ENCODE data around the gene ABCD1.
"Not testable (repeated sequence)": the region's sequence is repeated elsewhere in the genome, so short reads cannot be mapped to it uniquely, and the experiment has no call there.

ABCD1 gene

GRCh38 chrX:153693216-153694086 lies 31.2 kb upstream of the ABCD1 start:
- H3K4me3 ChIP-seq = no peak overlapping the region
- no peak overlapping the region for H3K27ac ChIP-seq

- H3K27ac ChIP-seq, H3K4me3 ChIP-seq: not testable (repeated sequence)
Measured at GRCh38 chrX:153694256-153694655, 30.4 kb upstream of the ABCD1 start.

- Histone ChIP-seq H3K4me3 (no peak overlapping the region), H3K27ac (no peak overlapping the region)
Measured at GRCh38 chrX:153694687-153695270, 29.9 kb upstream of the ABCD1 start.

GRCh38 chrX:153696100-153696499 lies 28.6 kb upstream of the ABCD1 start:
- H3K4me3 ChIP-seq = no peak overlapping the region
- no peak overlapping the region for H3K27ac ChIP-seq

GRCh38 chrX:153696538-153696937 lies 28.1 kb upstream of the ABCD1 start:
- H3K4me3 ChIP-seq, H3K27ac ChIP-seq: not testable (repeated sequence)

DNA sequence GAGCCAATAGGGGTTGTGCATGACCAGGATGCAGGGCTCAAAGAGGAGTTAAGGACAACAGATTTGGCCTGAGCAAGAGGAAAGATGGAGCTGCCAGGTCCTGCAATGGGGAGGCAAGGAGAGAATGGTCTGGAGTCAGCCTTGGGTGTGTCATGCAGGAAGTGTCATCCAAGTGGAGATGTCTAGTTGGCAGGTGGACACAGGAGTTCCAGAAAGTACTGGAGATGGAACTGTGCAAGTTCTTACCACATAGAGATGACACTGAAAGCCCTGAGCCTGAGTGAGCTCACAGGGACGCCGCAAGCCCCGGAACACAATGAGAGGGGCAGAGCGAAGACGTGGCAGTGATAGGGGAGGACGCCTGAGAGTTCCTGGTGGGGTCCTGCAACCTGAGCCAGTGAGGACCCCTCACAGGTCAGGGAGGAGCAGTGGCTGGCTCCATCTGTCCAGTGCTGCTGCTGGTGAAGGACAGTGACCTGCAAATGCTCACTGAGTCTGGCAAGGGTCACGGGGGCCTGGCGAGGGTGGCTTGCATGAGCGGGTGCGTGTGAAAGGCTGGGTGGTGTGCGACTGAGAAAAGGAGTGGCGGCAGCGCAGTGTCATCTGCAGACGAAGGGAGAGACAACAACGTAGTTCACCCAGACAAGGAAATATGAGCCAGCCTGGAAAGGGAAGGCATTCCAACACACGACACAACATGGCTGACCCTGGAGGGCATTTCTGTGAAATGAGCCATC lies 27.5 kb upstream of the ABCD1 start:
- H3K4me3 ChIP-seq, H3K27ac ChIP-seq: not testable (repeated sequence)

DNA sequence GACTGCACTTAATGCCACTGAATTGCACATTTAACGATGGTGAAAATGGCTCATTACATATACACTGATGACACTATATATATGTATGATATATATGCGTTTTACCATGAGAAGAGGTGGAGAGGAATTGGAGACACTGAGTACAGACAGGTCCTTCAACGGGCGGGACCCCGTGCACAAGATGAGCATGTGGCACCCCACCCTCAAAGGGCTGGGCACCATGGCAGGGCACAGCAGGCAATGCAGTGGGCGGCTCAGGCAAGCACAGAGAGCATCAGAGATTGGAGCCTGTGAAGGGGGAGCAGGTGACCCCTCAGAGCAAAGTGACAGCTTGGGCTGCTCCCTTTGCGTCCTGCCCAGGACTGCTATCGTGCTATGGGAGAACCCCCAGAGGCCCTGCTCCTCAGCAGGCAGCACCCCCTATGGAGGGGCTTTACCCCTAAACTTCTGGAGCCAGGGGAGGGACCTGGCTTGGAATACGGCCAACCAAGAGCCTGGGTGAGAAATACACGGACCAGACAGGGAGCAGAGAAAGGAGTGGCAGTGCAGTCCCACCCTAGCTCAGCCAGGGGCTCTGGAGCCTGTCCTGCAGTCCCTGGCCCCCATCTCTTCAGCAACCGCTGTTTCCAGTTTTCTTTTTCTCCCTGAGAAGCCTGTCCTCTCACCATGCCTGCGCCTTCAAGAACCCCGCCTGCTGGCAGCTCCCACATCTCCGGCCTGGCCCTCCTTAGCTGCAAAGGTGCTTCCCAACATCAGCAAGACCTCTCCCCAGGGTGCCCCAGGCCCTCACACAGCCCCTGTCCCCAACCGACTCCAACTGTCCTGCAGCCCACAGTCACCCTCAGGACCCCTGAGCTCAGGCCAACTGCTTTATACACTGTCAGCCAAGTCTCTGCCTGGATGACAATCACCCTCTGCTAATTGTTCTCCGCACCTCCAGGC lies 26.5 kb upstream of the ABCD1 start:
- Histone ChIP-seq H3K27ac (no peak overlapping the region), H3K4me3 (no peak overlapping the region)

DNA sequence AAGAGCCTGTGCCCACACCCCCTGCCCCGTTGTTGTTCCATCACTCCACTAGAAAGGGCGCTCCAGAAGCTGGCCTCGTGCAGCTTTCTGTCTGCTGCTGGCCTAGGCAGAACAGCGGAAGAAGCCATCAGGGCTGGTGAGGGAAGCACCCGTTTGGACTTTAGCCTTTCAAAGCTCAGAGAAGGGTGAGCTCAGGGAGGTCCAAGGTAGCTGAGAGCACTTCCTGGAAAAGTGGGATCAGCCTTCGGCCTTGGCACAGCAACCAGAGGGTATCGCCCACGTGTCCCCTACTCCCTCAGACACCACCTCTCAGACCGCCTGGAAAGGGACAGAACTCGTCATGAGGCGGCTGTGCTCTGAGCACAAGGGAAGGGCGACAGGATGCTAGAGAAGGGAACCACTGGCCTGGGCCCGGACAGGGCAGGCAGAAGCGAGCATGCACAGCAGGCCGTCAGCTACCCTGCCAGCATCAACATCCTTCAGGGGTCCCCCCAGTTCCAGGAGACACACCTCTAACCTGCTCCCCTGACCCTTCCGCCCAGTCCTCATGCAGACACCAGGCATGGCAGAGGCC lies 25.4 kb upstream of the ABCD1 start:
- H3K27ac ChIP-seq = peak overlapping the region in 2 of 21 experiments; percentile 57 to 62

GRCh38 chrX:153699784-153700371 lies 24.8 kb upstream of the ABCD1 start:
- not testable (repeated sequence) for H3K4me3 ChIP-seq
- H3K27ac ChIP-seq = peak overlapping the region in 4 of 21 experiments; percentile 26 to 62 (median 46)

More for the DNA sequence above, 25.4 kb upstream of the ABCD1 start:
- not testable (repeated sequence) for H3K4me3 ChIP-seq

- Histone ChIP-seq H3K4me3 (no peak overlapping the region), H3K27ac (peak overlapping the region in 5 of 21 experiments; percentile 26 to 62 (median 35))
Measured at GRCh38 chrX:153700376-153700945, 24.2 kb upstream of the ABCD1 start.

- Histone ChIP-seq H3K27ac (peak overlapping the region in 1 of 21 experiments; percentile 31), H3K4me3 (no peak overlapping the region)
Measured at GRCh38 chrX:153700967-153701366, 23.7 kb upstream of the ABCD1 start.

DNA sequence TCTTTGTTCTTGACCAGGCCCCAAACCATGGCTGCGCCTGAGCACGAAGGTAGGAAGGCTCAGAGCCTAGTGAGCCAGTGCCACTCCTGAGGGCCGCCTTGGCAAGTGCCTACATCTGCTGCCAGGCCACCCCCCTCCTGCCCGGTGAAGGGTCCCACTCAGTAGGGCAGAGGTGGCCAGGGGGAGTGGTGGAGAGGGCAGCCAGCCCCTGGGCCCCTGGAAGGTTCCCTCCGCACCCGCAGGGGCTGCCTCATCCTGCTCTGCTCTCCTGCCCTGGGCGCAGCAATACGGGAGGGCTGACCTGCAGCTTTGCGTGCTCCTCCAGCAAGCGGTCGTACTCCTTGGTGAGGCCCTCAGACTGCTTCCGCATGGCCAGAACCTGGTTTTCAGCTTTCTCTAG lies 22.9 kb upstream of the ABCD1 start:
- Histone ChIP-seq H3K4me3 (no peak overlapping the region), H3K27ac (no peak overlapping the region)

DNA sequence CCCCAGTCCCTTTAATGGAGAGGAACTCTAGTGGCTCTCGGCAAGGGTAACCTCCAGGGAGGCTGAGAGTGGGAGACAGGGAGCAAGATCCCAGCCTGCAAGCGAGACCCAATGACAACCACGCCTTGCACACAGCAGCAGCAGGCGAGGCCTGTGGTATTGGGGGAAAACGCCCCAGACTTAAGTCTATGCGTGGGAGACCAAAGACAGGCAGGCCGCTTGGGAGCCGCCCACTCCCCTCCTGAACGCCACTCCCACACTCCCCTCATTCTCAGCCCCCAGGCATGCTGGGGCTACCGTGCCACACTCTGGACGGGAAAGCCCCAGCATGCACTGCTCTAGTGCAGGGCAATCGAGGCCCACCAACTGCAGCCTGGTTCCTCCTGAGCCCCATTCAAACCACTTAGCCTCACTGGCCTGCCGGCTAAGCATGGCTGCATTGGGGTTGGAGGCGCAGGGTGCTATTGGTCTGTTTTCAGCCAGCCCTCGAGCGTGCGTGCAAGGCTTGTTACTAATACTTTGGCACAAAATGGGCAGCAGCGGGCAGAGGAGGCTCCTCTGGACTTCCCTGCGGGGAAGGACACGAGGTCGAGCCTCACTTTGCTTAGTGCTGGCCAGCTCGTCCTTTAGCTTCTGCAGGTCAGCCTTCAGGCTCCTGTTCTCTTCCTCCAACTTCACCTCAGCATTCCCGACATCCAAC lies 22.2 kb upstream of the ABCD1 start:
- Histone ChIP-seq H3K4me3 (no peak overlapping the region), H3K27ac (no peak overlapping the region)

GRCh38 chrX:153703036-153703370 lies 21.7 kb upstream of the ABCD1 start:
- no peak overlapping the region for H3K27ac ChIP-seq

DNA sequence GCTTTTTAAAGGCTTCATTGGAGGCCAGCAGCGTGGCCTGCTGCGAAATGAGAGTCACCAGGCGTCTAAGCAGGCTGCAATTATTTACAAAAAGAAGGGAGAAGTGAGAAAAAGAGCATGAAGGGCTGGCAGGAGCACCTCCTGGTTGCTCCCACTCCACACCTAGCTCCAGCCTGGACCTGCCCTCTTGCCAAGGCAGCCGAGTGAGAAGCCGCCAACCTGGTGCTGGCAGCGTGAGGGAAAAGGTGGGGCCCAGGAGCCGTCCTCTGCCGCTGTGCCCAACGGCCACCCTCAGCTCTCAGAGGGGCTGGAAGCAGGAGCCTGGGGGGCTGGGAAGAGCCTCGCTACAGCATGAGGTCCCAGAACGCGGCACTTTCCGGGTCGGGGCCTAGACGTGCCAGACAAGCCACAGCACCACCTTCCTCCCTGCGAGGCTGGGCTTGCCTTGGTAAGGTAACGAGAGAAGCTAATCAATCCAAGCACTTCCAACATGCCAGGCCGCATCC lies 20.6 kb upstream of the ABCD1 start:
- H3K27ac ChIP-seq = peak overlapping the region in 9 of 21 experiments; percentile 3 to 69 (median 37)
- no peak overlapping the region for H3K4me3 ChIP-seq

More at GRCh38 chrX:153703036-153703370, 21.7 kb upstream of the ABCD1 start:
- H3K4me3 ChIP-seq = no peak overlapping the region

DNA sequence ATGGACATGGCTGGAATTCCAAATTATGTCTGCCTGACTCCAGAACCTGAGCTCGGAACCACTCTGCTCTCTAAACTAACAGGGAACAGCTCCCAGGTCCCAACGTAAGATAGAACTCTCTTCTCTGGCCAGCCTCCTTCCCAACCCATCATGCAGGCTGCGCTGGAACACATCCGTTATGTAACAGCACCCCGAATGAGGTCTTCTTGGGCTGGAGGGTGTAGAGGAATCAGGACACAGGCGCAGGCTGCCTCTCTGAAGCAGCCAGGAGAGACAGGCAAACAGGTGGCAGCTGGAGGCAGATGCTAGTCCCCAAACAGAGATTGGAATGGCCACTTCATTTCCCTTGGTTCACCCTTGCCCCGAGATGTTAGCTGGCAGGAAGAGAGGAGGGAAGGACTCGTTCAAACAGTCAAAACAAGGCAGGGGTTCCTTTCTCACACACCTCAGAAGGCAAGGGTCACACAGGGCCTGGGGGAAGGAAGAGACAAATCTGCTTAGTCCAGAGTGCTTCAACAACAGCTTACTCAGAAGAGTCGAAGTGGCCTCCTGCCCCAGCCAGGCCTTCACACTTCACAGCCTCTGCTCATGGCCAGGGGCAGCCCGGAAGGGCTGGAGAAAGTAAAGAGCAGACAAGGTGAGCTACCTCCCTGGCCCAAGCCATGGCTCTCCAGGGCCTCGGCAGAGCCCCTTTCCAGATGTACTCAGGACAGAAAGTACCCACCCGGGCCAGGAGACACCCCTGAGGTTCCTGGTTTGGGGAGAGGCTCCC lies 19.8 kb upstream of the ABCD1 start:
- peak overlapping the region in 4 of 21 experiments; percentile 19 to 31 (median 20) for H3K27ac ChIP-seq
- not testable (repeated sequence) for H3K4me3 ChIP-seq
